NCI-H2171 (cell line): ENCODE results near the gene TKFC.
"Not testable (repeated sequence)": the region's sequence is repeated elsewhere in the genome, so short reads cannot be mapped to it uniquely, and the experiment has no call there.

Experiments
- DNase-seq: peaks from one replicate; lab custom pipeline; 2025; lab: John Stamatoyannopoulos, UW

TKFC gene

DNA sequence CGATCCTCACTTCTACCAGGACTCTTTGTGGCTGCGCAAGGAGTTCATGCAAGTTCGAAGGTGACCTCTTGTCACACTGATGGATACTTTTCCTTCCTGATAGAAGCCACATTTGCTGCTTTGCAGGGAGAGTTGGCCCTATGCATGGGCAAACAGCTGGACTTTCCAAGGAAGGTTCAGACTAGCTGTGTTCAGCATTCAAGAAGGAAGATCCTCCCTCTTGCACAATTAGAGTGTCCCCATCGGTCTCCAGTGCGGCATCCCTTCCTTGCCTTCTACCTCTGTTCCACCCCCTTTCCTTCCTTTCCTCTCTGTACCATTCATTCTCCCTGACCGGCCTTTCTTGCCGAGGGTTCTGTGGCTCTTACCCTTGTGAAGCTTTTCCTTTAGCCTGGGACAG lies 35.6 kb downstream of the TKFC start:
- no peak for DNase-seq

DNA sequence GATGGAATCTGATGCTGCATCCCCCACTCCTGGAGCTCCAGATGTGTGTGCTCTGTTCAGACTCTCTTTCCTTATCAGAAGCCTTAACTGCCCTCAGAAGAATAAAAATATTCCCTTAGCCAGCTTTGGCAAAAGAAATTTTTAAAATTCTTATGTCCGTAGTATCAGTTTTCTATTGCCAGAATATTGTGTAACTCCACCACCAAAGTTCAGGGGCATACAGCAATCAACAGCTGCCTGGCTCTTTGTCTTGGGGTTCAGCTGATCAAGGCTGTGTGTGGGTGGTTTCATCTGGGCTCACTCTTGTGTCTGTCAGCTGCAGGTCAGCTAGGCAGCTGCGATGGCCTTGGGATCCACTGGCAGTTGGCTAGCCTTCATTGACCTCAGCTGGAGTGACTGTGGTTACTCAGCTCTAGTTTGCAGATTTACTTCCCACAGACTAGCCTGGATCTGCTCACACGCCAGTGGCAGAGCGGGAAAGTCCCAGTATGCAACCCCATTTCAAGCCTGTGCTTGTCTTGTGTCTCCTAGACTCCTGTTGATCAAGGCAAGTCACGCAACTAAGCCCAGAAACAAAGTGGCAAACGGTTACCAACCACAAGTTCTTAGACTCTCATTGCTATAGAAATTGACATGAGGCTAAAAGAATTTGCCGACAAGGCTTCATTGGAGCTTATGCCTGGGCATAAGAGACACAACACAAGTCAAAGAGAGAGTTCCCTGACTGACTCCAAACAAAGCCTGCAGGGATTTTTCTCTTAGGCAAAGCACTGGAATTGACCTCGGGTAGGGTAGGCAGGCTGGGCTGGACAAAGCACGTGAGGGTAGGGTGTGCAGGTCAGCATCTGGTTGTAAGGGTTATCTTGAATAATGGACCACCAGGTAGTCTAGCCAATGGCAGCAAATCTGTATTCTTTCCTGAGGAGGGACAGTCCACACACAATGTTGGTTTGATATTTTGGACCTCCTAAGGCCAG lies 36.6 kb downstream of the TKFC start:
- DNase-seq = no peak

DNA sequence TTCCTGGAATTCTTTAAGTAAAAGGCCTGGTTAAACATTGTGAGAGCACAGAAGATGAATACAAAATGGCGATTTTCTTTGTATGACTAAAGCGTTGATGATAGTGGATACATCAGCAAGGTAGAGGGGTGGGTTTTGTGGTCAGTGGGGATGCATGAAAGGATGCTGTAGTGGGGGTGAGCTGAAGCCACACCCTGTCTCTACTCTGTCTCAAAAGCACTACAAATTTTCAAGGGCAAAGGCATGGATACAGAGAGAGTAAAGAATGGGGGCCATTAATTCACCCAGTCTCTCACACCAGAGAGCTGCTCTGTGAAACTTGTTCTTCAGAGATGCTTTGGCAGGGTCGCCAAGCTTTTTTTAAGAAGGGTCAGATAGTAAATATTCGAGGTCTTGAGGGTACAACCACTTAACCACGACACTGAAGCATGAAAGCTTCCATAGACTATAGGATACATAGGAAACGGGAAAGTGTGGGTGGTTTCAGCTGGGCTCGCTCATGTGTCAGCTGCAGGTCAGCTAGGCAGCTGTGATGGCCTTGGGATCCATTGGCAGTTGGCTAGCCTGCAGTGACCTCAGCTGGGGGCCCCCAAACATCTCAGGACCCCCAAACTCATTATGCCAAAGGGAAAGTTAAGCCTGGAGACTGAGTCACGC lies 37.4 kb downstream of the TKFC start:
- DNase-seq = no peak

DNA sequence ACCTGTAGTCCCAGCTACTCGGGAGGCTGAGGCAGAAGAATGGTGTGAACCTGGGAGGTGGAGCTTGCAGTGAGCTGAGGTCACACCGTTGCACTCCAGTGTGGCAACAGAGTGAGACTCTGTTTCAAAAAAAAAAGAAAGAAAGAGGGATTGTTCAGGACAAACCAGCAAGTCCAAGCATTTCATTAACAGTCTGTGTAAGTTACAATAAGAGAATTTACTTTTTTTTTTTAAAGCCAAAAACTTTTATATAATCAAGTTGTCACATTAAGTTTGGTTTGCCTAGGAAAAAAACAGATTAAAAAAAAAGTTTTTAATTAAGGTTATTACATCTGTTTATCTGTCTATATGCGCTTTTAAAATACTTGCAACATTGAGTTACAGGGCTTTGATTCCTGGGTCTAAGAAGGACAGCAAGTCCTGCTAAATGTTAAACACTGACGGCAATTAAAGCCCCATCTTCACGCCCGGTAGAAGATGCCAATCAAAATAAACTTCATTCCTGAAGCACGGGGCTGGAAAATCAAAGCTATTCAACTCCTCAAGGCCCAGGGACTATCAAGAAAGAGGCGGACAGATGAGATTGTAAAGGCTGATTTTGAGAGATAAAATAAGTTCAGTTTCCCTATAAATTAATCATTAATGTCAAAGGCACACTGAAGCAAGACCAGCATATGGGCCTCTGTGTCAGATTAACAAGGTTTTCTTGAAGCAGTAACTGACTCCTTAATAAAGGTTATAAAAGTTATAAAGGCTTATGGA lies 39.8 kb downstream of the TKFC start:
- DNase-seq = no peak

DNA sequence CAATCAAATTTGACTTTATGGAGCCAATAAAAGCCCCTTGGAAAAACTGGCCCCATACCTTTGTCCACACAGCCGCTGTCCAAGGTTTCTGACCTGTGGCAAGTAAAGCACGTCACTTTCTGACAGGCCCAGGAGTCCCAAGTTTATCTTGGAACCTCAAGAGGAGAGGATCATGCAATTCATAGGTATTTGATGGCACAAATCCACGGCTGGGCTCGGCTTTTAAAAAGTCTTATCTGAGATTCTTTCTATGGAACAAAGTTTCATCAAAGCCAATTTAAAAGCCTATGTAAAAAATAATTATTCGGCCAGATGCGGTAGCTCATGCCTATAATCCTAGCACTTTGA lies 42.7 kb downstream of the TKFC start:
- DNase-seq = no peak

DNA sequence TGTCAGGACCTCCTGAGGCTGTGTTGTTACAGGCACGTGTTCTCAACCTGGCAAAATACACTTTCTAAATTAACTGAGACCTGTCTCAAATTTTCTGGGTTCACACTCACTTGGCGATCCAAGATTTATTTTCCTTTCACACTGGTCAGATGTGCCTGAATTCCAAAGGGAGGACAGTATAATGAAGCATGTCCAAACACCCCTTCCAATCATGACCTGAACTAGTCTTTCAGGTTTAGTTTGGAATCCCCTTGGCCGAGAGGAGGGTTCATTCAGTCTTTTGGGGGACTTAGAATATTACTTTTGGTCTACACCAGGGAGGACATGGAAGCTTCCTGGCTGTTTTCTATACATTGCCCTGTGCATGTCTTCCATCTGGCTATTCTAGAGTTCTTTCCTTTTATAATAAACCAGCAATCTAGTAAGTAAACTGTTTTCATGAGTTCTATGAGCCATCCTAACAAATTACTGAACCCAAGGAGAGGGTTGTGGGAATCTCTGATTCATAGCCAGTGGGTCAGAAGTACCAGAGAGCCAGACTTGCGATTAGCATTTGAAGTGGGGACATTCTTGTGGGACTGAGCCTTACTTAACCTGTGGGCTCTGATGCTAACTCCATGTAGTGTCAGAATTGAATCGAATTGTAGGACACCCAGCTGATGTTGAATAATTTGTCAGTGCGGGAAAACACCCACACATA lies 44.6 kb downstream of the TKFC start:
- DNase-seq = no peak

DNA sequence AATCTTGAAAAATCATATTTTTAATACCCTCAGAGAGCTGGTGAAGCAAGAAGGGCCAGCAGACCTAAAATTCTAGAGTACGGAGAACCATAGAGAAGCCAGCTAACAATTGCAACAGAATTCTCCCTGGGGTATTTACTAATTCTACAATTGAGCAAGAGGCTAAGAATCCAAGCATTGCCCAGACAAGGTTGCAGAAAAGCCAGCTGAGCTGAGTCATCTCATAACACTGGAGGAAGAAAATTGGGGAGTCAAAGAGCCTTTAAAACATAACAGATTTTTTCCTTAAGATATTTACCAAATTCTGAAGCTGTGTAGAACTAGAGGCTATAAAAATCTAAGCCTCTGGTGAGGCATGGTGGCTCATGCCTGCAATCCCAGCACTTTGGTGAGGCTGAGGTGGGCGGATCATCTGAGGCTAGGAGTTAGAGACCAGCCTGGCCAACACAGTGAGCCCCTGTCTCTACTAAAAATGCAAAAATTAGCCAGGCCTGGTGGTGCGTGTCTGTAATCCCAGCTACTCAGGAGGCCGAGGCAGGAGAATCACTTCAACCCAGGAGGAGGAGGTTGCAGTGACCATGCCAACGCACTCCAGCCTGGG lies 45.8 kb downstream of the TKFC start:
- no peak for DNase-seq

DNA sequence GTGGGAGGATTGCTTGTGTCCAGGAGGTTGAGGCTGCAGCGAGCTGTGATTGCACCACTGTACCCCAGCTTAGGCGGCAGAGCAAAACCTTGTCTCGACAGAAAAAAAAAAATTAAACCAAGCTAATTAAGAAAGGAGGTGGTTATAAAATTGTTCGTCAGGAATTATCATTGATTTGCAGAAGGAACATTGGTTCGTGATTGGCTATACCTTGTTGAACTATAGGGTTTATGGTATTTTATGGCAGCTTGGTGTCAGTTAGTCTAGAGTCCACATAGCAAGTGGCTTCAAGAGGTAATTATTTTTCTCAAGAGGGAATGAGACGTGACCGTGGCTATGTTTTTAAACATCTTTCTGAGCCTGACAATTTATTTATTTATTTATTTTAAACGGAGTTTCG lies 47.9 kb downstream of the TKFC start:
- no peak for DNase-seq

DNA sequence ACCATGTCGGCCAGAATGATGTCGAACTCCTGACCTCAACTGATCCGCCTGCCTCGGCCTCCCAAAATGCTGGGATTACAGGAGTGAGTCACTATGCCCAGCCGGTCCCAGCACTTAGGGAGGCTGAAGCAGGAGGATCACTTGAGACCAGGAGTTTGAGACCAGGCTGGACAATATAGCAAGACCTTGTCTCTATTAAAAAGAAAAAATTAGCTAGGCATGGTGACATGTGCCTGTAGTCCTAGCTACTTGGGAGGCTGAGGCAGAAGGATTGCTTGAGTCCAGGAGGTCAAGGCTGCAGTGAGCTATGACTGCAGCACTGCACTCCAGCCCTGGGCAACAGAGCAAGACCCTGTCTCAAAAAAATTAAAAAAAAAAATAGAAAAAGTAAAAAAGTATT lies 50.8 kb downstream of the TKFC start:
- DNase-seq = not testable (repeated sequence)

DNA sequence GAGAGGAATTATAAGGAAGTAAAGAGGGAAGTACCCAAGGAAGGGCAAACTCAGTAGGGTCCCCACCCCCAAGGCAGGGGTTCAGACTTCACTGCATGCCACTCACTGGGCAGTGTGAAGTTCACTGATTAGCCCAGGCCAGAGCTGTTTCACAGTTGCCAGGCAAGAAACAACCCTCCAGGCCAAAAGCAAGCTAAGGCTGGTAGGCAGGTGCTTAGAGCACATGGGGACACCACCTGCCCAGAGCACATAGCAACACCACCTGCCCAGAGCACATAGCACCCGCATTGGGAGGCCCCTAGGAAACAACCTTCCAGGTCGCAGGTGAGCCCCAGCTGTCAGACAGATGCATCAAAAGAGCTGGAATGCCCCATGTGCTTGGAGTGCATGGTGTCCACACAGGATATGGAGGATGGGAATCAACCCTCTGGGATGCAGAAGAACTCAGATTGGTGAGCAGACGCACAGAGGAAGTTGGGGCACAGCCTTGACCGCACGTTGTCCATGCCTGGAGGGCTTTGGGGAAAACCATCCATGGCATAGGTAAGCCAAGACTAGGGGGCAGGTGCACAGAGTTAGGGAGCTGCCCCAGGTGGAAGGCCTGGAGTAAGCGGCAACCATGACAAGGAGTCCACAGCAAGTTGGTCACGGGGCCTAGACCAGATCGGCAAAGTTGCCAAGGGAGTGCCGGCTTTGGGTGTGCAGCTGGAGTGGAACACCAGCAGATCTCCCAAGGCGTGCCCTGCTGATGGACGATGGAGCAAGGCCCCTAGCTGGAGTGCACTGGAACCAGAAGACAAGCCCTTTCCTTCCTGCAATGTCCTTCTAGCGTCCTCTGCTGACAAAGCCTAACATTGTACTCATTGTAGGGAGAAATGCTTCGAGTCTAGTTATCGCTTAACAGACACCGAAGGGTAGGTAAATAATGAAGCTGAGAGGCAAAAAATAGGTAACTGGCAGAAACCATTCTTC lies 51.5 kb downstream of the TKFC start:
- DNase-seq = no peak

DNA sequence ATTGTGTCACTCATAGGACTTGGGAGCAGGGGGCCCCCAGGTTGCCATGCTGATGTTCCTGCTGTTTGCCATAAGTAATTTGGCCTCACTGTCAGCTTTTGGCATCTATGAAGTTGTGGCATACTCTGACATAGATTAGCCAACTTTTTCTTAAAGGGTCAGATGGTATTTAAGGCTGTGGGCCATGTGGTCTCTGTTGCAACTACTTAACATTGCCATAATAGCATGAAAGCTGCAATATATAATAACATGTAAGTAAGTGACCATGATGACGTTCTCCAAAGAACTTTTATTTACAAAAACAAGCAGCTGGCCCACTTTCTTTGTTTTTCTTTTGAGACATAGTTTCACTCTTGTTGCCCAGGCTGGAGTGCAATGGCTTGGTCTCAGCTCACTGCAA lies 57.1 kb downstream of the TKFC start:
- no peak for DNase-seq

DNA sequence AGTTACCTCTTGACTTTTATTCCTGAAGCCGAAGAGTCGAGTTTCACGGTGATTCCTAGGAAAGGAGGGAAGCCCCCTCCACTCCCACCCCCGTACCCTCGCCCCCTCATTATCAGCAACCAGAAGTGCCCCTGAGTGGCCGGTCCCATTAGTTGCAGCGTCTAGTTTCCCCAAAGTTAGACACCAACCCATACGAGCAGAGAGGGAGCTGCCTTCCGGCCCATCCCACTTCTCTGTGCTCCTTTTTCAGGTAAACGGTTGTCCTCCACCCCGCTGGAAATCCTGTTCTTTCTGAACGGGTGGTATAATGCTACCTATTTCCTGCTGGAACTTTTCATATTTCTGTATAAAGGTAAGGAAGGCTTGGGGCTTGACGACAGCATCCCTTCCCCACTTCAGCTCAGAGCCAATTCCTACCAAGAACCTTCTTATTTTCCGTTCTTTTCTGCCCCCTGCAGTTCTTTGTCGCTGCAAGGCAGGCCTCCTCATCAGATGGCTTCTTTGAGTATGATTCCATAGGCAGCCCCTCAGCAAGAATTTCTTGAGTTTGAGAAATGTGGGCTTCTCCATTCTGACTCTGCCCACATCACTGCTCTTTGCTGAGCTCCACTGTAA lies 60.1 kb downstream of the TKFC start:
- no peak for DNase-seq
